ENCODE data around the gene LAMTOR4.

LAMTOR4 gene

DNA sequence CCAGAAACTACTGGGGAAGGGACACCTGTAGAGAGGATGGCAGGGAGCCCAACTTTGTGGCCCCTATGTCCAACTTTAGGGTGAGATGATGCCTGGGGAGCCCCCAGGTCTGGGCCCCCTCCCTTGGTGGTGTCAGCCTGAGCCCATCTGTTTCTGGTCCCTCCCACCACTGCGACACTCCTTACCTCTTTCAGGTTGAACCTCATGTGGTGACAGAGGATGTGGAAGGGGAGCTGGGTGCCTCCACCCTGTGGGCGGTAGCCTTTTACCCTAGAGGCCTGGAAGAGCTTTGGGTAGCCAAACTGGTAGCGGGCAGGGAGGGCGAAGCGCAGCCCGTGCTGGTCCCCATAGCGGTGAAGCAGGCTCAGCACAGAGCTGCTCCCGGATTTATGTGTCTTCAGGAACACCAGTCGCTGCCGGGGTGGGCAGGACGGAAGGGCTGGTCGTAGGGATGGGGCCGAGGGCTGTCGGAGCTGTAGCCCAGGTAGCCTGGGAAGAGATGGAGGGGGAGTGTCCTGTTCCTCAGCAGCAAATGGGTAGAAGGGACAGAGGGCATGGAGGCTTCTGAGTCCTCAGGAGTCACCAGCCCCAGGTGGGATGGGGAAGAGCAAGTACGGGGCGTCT lies 17.7 kb downstream of the LAMTOR4 start:
- TF ChIP-seq, protein P1, sequence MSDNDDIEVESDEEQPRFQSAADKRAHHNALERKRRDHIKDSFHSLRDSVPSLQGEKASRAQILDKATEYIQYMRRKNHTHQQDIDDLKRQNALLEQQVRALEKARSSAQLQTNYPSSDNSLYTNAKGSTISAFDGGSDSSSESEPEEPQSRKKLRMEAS (IDR thresholded peaks at IDR 0.05): no peak
- no peak for TF ChIP-seq NFIC (IDR thresholded peaks at IDR 0.05)
- no peak for TF ChIP-seq TEAD4 (IDR thresholded peaks at IDR 0.05)
- no peak for TF ChIP-seq TCF12 (IDR thresholded peaks at IDR 0.05; ENCODE audit: low read depth)
- no peak for TF ChIP-seq CREB1 (IDR thresholded peaks at IDR 0.05; ENCODE audit: low read depth)
- TF ChIP-seq, protein P2, sequence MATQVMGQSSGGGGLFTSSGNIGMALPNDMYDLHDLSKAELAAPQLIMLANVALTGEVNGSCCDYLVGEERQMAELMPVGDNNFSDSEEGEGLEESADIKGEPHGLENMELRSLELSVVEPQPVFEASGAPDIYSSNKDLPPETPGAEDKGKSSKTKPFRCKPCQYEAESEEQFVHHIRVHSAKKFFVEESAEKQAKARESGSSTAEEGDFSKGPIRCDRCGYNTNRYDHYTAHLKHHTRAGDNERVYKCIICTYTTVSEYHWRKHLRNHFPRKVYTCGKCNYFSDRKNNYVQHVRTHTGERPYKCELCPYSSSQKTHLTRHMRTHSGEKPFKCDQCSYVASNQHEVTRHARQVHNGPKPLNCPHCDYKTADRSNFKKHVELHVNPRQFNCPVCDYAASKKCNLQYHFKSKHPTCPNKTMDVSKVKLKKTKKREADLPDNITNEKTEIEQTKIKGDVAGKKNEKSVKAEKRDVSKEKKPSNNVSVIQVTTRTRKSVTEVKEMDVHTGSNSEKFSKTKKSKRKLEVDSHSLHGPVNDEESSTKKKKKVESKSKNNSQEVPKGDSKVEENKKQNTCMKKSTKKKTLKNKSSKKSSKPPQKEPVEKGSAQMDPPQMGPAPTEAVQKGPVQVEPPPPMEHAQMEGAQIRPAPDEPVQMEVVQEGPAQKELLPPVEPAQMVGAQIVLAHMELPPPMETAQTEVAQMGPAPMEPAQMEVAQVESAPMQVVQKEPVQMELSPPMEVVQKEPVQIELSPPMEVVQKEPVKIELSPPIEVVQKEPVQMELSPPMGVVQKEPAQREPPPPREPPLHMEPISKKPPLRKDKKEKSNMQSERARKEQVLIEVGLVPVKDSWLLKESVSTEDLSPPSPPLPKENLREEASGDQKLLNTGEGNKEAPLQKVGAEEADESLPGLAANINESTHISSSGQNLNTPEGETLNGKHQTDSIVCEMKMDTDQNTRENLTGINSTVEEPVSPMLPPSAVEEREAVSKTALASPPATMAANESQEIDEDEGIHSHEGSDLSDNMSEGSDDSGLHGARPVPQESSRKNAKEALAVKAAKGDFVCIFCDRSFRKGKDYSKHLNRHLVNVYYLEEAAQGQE (IDR thresholded peaks at IDR 0.05; ENCODE audit: low read depth): no peak

DNA sequence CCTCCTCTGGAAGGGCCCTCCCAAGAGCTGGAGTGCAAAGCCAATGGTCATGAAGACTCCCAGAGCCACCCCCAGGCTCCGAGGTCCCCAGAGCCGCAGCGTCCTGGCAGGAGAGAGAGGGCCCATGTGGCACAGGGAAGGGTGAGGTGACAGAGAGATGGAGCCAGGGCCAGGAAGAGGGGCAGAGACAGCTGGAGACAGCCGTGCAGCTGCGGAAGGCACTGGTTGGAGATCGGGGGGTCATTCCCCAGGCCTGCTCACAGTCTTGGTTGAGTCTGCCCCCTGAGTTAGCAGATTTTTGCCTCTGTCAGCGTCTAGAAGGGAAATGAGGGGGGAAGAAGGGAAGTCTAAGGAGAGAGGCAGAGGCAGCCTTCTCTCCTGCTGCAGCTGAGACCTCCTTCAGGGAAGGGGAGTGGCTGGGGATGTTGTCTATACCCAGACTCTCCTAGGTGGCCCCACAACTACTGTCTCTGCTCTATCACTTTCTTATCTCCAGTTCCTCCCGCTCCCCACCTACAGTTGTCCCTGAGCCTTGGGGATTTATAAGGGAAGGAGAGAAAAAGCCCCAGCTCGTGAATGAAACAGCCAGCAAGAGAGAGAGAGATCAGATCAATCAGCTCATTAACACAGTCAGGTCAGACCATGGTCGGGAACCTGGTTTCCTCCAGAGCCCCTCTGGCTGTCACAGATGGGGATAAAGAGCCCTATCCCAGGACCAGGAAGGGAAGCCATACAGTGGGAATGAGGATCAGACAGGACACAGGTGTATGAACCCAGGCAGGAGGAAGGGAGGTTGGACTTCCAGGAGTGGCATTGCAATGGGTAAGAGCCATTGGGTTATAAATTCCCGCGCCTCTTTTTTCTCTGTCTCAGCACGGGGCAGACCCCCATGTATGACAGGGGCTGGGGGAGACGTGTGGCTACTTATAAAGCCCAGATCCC lies 18.5 kb downstream of the LAMTOR4 start:
- TF ChIP-seq EP300 (IDR thresholded peaks at IDR 0.05; ENCODE audit: borderline replicate concordance) (no peak), ZBTB7A (IDR thresholded peaks at IDR 0.05; ENCODE audit: low read depth) (no peak), TCF12 (IDR thresholded peaks at IDR 0.05; ENCODE audit: low read depth) (no peak), FOXM1 (IDR thresholded peaks at IDR 0.05; ENCODE audit: borderline replicate concordance, low read depth) (no peak), CEBPB (IDR thresholded peaks at IDR 0.05) (no peak), EGR1 (IDR thresholded peaks at IDR 0.05) (no peak), TAF1 (IDR thresholded peaks at IDR 0.05; ENCODE audit: low read depth) (no peak), TEAD4 (IDR thresholded peaks at IDR 0.05) (no peak), CREB1 (IDR thresholded peaks at IDR 0.05; ENCODE audit: low read depth) (no peak), RAD21 (IDR thresholded peaks at IDR 0.05; ENCODE audit: low read depth) (no peak), NFIC (IDR thresholded peaks at IDR 0.05) (no peak), YY1 (IDR thresholded peaks at IDR 0.05; ENCODE audit: low read depth) (no peak)
- TF ChIP-seq, protein P3, sequence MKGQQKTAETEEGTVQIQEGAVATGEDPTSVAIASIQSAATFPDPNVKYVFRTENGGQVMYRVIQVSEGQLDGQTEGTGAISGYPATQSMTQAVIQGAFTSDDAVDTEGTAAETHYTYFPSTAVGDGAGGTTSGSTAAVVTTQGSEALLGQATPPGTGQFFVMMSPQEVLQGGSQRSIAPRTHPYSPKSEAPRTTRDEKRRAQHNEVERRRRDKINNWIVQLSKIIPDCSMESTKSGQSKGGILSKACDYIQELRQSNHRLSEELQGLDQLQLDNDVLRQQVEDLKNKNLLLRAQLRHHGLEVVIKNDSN (IDR thresholded peaks at IDR 0.05): no peak
- TF ChIP-seq, protein P2 (IDR thresholded peaks at IDR 0.05; ENCODE audit: low read depth): no peak
- TF ChIP-seq, protein P1 (IDR thresholded peaks at IDR 0.05): no peak

DNA sequence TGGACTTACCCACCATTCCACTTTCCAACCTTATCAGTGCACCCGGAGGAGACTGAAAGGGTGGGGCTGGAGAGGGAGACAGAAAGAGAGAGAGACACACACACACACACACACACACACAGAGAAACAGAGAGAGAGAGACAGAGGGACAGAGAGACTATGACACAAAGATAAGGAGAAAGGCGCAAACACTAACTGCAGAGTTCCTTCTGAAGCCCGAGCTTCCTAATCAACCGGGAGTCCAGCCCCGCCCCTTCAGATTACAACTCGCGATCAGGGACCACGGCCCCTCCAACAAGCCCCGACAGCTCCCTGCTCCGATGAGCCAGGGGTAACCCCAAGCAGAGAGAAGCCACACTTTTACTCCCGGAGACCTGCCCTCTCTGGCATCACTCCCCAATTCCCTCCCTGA lies 19.2 kb downstream of the LAMTOR4 start:
- no peak for TF ChIP-seq EGR1 (IDR thresholded peaks at IDR 0.05)
- no peak for TF ChIP-seq NFIC (IDR thresholded peaks at IDR 0.05)
- TF ChIP-seq YY1 (IDR thresholded peaks at IDR 0.05; ENCODE audit: low read depth): no peak
- no peak for TF ChIP-seq TAF1 (IDR thresholded peaks at IDR 0.05; ENCODE audit: low read depth)
- TF ChIP-seq FOXM1 (IDR thresholded peaks at IDR 0.05; ENCODE audit: borderline replicate concordance, low read depth): no peak
- TF ChIP-seq, protein P2 (IDR thresholded peaks at IDR 0.05; ENCODE audit: low read depth): no peak
- TF ChIP-seq, protein P1 (IDR thresholded peaks at IDR 0.05): no peak
- no peak for TF ChIP-seq CREB1 (IDR thresholded peaks at IDR 0.05; ENCODE audit: low read depth)
- TF ChIP-seq TEAD4 (IDR thresholded peaks at IDR 0.05): no peak
- no peak for TF ChIP-seq ZBTB7A (IDR thresholded peaks at IDR 0.05; ENCODE audit: low read depth)
- TF ChIP-seq CEBPB (IDR thresholded peaks at IDR 0.05): no peak
- TF ChIP-seq TCF12 (IDR thresholded peaks at IDR 0.05; ENCODE audit: low read depth): no peak
- TF ChIP-seq EP300 (IDR thresholded peaks at IDR 0.05; ENCODE audit: borderline replicate concordance): no peak
- TF ChIP-seq, protein P3 (IDR thresholded peaks at IDR 0.05): no peak
- TF ChIP-seq RAD21 (IDR thresholded peaks at IDR 0.05; ENCODE audit: low read depth): no peak

All from Ishikawa (cell line).